ENCODE data around the gene EML6. TPM values are rescaled to one million over a fixed set of nuclear protein-coding genes. Genes with fewer than 3 reads are reported as not detected.

EML6 gene
- total RNA-seq, 1 donor from 2014 or later = 8.1 TPM

DNA sequence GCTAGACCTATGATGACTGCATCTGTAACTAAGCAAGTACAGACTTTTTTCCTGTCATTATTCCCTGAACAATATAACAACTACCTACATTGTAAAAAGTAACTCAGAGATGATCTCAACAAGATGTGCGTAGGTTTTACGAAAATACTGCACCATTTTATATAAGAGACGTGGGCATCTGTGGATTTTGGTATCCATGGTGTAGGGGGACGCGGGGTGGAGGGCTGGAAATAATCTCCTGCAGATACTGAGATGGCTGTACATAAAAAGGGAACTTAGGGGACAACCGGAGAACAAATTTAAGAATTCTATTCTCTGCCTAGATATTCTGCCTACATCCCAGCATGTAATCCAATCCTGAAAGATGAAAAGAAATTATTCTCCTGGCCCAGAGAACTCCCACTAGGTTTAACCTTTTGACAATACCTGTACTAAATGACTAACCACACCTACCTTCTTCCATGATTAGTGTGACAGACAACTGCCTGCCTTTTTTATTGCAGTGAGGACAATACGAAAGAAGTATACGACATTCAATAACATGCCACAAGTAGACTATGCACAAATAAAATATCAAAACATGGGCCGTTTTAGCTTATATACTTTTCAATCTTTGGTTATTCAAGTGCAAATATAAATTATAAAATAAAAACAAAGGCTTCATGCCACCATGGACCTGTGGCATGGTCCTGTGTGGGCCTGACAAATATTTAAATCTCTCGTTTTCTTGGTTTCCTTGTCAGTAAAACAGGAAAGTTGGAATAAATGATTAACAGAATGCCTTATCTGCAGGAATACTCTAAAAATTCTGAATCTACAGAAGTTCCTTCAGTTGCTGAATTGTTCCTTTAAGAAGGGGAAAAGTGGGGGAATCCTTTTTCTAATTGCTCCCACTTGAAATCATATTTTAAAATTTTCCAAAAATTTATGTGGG lies 280.5 kb downstream of the EML6 start:
- Mint-ChIP-seq H3K4me1 (ENCODE audit: unreplicated experiment) (peaks cover 63% of the 10 kb centered on the region), H3K27ac (peak overlapping the region; percentile 33), H3K36me3 (peaks cover 3% of the 10 kb centered on the region), H3K27me3 (no peaks in the 10 kb centered on the region), H3K9me3 (no peaks in the 10 kb centered on the region), H3K4me3 (no peak overlapping the region)
- no peak for DNase-seq (ENCODE audit: extremely low spot score, unreplicated experiment)
- TF ChIP-seq, protein P1, sequence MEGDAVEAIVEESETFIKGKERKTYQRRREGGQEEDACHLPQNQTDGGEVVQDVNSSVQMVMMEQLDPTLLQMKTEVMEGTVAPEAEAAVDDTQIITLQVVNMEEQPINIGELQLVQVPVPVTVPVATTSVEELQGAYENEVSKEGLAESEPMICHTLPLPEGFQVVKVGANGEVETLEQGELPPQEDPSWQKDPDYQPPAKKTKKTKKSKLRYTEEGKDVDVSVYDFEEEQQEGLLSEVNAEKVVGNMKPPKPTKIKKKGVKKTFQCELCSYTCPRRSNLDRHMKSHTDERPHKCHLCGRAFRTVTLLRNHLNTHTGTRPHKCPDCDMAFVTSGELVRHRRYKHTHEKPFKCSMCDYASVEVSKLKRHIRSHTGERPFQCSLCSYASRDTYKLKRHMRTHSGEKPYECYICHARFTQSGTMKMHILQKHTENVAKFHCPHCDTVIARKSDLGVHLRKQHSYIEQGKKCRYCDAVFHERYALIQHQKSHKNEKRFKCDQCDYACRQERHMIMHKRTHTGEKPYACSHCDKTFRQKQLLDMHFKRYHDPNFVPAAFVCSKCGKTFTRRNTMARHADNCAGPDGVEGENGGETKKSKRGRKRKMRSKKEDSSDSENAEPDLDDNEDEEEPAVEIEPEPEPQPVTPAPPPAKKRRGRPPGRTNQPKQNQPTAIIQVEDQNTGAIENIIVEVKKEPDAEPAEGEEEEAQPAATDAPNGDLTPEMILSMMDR (conservative IDR thresholded peaks at IDR 0.05) = no peak

DNA sequence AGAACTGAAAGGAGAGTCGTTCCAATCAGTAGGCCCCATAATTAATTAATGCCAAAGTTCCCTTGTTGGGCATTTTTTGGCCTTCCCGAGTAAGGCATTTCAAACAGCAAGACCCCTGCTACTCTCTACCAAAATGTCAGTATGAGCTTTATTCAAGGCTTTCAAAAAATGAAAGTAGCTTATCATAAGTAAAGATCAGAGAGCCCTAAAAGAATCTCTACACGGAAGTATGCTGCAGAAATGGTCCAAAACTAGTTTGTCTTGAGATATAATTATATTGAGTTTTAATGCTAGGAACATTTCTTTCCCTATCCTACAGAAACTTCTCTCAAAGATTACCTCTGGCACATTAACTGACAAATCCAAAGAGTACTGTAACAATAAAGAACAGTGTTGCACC lies 282.8 kb downstream of the EML6 start:
- H3K4me3 Mint-ChIP-seq = peak overlapping the region; percentile 14
- H3K27ac Mint-ChIP-seq = peak overlapping the region; percentile 15
- no peak for DNase-seq (ENCODE audit: extremely low spot score, unreplicated experiment)
- H3K36me3 Mint-ChIP-seq = peaks cover 3% of the 10 kb centered on the region
- no peaks in the 10 kb centered on the region for H3K27me3 Mint-ChIP-seq
- H3K4me1 Mint-ChIP-seq (ENCODE audit: unreplicated experiment) = peaks cover 58% of the 10 kb centered on the region
- no peaks in the 10 kb centered on the region for H3K9me3 Mint-ChIP-seq
- TF ChIP-seq, protein P1 (conservative IDR thresholded peaks at IDR 0.05) = no peak

DNA sequence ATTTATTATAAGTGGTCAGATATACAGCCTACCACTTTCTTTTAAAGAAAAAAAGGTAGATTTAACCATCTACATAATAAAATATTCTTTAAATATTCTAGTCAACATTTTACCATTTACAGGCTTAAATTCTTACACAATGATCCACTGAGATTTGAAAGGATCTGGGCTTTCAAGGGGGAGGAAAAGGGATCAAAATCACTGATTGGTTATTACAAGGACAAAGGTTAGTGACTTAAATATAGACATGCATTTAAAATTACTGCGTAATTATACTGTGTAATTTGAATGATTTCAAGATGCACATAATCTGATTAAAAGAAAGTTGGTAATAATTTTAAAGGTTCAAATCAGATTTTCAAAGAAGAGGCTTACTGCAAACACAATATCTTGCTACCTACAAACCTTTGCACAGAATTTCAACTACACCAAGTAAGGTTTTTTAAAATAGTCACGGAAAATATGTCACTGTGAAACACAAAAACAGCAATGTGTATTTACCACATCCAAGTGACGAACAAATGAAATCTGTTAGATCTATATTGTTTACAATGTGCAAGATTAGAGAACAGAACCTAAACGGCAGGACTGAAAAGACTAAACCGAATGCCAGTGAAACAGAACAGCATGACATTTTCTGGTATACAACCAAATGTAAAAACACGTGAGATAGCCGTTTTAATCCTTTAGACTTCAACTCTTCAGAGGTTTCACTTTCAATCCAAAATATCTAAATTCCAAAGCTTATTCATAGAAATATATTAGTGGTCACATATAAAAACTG lies 286.0 kb downstream of the EML6 start:
- peak overlapping the region; percentile 92 for H3K27ac Mint-ChIP-seq
- DNase-seq (ENCODE audit: extremely low spot score, unreplicated experiment) = no peak
- peaks cover 64% of the 10 kb centered on the region for H3K4me1 Mint-ChIP-seq (ENCODE audit: unreplicated experiment)
- H3K27me3 Mint-ChIP-seq = no peaks in the 10 kb centered on the region
- peak overlapping the region; percentile 87 for H3K4me3 Mint-ChIP-seq
- peaks cover 3% of the 10 kb centered on the region for H3K36me3 Mint-ChIP-seq
- no peaks in the 10 kb centered on the region for H3K9me3 Mint-ChIP-seq
- TF ChIP-seq, protein P1 (conservative IDR thresholded peaks at IDR 0.05) = no peak

DNA sequence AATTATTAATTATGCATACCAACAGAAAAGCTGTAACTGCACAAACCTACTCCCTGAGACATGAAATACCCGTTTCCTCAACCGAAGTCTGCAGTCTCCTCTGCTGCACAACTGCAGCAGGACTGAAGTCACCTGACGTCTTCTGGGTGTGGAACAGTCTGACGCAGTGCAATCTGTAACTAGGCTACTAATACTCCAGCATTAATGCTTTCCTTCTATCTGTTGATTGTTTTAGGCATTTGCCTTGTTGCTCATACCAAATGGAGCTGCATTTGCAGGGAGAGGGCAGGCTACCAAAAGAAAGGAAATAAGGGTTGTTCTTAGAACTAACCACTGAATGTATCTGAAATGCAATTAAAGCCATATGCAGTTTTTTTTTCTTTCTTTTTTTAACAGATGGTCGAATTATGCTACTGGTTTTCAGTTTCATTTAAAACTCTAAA lies 286.7 kb downstream of the EML6 start:
- Mint-ChIP-seq H3K27ac (peak overlapping the region; percentile 92), H3K4me3 (peak overlapping the region; percentile 87), H3K27me3 (no peaks in the 10 kb centered on the region), H3K4me1 (ENCODE audit: unreplicated experiment) (peaks cover 65% of the 10 kb centered on the region), H3K36me3 (peaks cover 3% of the 10 kb centered on the region), H3K9me3 (no peaks in the 10 kb centered on the region)
- TF ChIP-seq, protein P1 (conservative IDR thresholded peaks at IDR 0.05) = no peak
- DNase-seq (ENCODE audit: extremely low spot score, unreplicated experiment) = no peak

DNA sequence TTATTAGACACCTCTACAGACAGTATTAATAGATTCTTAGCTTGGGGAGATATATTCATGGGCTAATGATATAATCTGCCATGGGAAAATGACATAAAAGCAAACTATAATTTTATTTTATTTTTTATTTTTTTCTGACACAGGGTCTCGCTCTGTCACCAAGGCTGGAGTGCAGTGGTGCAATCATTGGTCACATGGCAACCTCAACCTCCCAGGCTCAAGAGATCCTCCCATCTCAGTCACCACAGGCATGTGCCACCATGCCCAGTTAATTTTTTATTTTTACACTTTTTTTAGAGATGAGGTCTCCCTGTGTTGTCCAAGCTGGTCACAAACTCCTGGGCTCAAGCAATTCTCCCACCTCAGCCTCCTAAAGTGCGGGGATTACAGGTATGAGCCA lies 287.5 kb downstream of the EML6 start:
- peak overlapping the region; percentile 17 for H3K4me3 Mint-ChIP-seq
- H3K36me3 Mint-ChIP-seq = peaks cover 3% of the 10 kb centered on the region
- H3K27ac Mint-ChIP-seq = peak overlapping the region; percentile 92
- no peaks in the 10 kb centered on the region for H3K9me3 Mint-ChIP-seq
- H3K27me3 Mint-ChIP-seq = no peaks in the 10 kb centered on the region
- H3K4me1 Mint-ChIP-seq (ENCODE audit: unreplicated experiment) = peaks cover 68% of the 10 kb centered on the region
- no peak for DNase-seq (ENCODE audit: extremely low spot score, unreplicated experiment)
- TF ChIP-seq, protein P1 (conservative IDR thresholded peaks at IDR 0.05) = no peak
